GM10266 (cell line): ENCODE measurements around the gene CRYL1.

Experiments used
- DNase-seq: peaks from one replicate; pipeline ENCODE4 v3.0.0; 2012; ENCODE audit errors: extremely low spot score
- TF ChIP-seq, protein P1 (sequence below): IDR thresholded peaks from 2 replicates; pipeline ENCODE4 v1.5.1; 2012; ENCODE audit warnings: mild to moderate bottlenecking, low read depth; ENCODE audit not compliant: control insufficient read depth, insufficient read depth; ENCODE audit errors: missing control alignments

CRYL1 gene

DNA sequence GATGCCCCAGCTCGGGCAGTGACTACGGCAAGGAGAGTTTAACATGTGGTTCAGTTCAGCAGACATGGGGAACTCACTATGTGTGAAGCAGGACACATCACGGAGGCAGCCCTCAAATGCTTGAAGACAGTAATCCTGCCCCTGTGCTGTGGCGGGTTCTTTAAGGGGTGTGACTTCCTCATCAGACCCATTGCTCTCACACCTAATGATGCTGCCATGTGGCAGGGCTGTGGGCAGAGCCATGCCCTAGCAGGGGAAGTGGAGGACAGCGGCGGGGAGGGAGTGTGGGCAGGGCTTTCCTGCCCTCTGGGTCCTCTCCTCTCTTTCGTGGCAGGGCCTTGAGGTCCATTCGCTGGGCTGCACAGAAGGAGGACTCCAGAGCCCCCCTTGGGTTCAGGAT lies 162.5 kb downstream of the CRYL1 start:
- no peak for DNase-seq
- TF ChIP-seq, protein P1, sequence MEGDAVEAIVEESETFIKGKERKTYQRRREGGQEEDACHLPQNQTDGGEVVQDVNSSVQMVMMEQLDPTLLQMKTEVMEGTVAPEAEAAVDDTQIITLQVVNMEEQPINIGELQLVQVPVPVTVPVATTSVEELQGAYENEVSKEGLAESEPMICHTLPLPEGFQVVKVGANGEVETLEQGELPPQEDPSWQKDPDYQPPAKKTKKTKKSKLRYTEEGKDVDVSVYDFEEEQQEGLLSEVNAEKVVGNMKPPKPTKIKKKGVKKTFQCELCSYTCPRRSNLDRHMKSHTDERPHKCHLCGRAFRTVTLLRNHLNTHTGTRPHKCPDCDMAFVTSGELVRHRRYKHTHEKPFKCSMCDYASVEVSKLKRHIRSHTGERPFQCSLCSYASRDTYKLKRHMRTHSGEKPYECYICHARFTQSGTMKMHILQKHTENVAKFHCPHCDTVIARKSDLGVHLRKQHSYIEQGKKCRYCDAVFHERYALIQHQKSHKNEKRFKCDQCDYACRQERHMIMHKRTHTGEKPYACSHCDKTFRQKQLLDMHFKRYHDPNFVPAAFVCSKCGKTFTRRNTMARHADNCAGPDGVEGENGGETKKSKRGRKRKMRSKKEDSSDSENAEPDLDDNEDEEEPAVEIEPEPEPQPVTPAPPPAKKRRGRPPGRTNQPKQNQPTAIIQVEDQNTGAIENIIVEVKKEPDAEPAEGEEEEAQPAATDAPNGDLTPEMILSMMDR, result no peak

GRCh38 chr13:20362484-20363041 lies 163.1 kb downstream of the CRYL1 start:
- no peak for DNase-seq
- TF ChIP-seq, protein P1, result no peak

DNA sequence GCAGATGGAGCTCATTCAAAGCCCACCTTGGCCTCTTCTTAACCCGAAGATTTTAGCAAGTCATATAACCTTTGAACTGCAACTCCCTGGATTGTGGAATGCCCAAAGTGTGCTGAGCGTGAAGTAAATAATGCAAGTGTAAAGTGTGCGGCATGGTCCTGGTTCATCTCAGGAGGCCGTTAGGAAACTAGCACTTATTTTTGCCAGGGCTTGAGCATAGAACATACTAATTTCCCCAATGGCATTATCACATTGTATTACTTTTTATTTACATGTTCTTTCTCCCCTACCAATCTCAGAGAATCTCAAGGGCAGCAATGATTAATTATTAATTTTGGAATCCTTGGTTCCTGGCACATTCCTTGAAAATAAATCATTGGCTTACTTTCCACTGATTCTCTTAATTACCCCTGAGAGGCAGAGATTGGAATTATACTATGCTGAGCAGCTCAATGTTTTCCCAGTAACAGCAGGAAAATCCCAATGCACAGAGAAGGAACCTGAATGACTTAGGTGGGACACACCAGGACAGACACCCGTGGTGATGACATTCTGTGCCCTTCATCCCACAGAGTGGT lies 164.7 kb downstream of the CRYL1 start:
- TF ChIP-seq, protein P1, result no peak
- no peak for DNase-seq

GRCh38 chr13:20360041-20360491 lies 165.6 kb downstream of the CRYL1 start:
- DNase-seq, result no peak
- TF ChIP-seq, protein P1, result no peak

DNA sequence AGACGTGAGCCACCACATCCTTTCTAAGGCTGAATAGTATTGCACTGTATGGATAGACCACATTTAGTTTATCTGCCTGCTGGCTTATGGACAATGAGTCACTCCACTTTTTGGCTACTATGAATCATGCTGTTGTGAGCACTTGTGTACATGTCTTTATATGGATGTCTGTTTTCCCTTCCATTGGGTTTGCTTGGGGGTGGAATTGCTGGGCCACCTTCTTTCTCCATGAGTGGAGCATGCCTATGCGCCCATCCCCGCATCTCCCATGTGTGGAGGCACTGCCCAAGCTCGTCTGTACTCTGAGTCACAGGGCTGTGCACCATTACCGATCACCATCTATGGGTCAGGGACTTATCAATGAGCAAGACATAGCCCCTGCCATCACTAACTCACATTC lies 166.3 kb downstream of the CRYL1 start:
- TF ChIP-seq, protein P1, result no peak
- DNase-seq, result no peak

- DNase-seq, result no peak
- TF ChIP-seq, protein P1, result no peak
Measured at GRCh38 chr13:20358022-20358421, 167.6 kb downstream of the CRYL1 start.

- DNase-seq, result no peak
- TF ChIP-seq, protein P1, result no peak
Measured at GRCh38 chr13:20356444-20356843, 169.2 kb downstream of the CRYL1 start.
